Measurements from ENCODE around the gene SLC2A1.
"Not testable (repeated sequence)": the region's sequence is repeated elsewhere in the genome, so short reads cannot be mapped to it uniquely, and the experiment has no call there.

The SLC2A1 gene

GRCh38 chr1:42927274-42927841 is 31.3 kb downstream of the SLC2A1 start:
- no peak for DNase-seq

GRCh38 chr1:42926879-42927242 is 31.8 kb downstream of the SLC2A1 start:
- no peak for DNase-seq

GRCh38 chr1:42926235-42926878 is 32.3 kb downstream of the SLC2A1 start:
- no peak for DNase-seq

- peak; percentile 86 for DNase-seq
These were observed 33.6 kb downstream of the SLC2A1 start for GRCh38 chr1:42924851-42925760.

GRCh38 chr1:42924082-42924850 is 34.4 kb downstream of the SLC2A1 start:
- peak; percentile 96 for DNase-seq

- DNase-seq = no peak
These were observed 35.1 kb downstream of the SLC2A1 start for GRCh38 chr1:42923367-42924081.

- DNase-seq = peak; percentile 88
These were observed 35.8 kb downstream of the SLC2A1 start for GRCh38 chr1:42922687-42923366.

GRCh38 chr1:42921769-42922168 is 36.9 kb downstream of the SLC2A1 start:
- no peak for DNase-seq

GRCh38 chr1:42919651-42920050 is 39.0 kb downstream of the SLC2A1 start:
- not testable (repeated sequence) for DNase-seq

- DNase-seq = no peak
These were observed 41.5 kb downstream of the SLC2A1 start for GRCh38 chr1:42917241-42917495.

- DNase-seq = no peak
These were observed 43.2 kb downstream of the SLC2A1 start for GRCh38 chr1:42915456-42915855.

- DNase-seq = no peak
These were observed 44.5 kb downstream of the SLC2A1 start for GRCh38 chr1:42914092-42914627.

GRCh38 chr1:42913426-42914091 is 45.1 kb downstream of the SLC2A1 start:
- peak; percentile 89 for DNase-seq

GRCh38 chr1:42910985-42911384 is 47.7 kb downstream of the SLC2A1 start:
- no peak for DNase-seq

GRCh38 chr1:42908046-42908445 is 50.6 kb downstream of the SLC2A1 start:
- DNase-seq = no peak

- no peak for DNase-seq
These were observed 54.2 kb downstream of the SLC2A1 start for GRCh38 chr1:42904434-42904833.

- not testable (repeated sequence) for DNase-seq
These were observed 58.7 kb downstream of the SLC2A1 start for GRCh38 chr1:42899960-42900359.

GRCh38 chr1:42891465-42892138 is 67.1 kb downstream of the SLC2A1 start:
- DNase-seq = no peak

- no peak for DNase-seq
These were observed 69.4 kb downstream of the SLC2A1 start for GRCh38 chr1:42889264-42889663.

- DNase-seq = no peak
These were observed 70.5 kb downstream of the SLC2A1 start for GRCh38 chr1:42888013-42888633.

Measured in OCI-M1 (cell line).